DOHH2 (cell line): ENCODE results near the gene ITGAV.

ENCODE experiments used
- EZH2phosphoT487 ChIP-seq: fragments of 200-600 bp; sonication (generic); IDR thresholded peaks from 2 replicates; pipeline ENCODE4 v1.6.1; 2017; ENCODE audit warnings: borderline replicate concordance, mild to moderate bottlenecking, antibody characterized with exemption, low read length, moderate library complexity, mixed read lengths
- TF ChIP-seq, protein P1 (sequence below): fragments of 200-600 bp; sonication (generic); IDR thresholded peaks from one replicate; pipeline ENCODE4 v1.5.1; 2014; ENCODE audit warnings: antibody characterized with exemption, mild to moderate bottlenecking, low read depth, low read length; ENCODE audit not compliant: poor library complexity, severe bottlenecking

- TF ChIP-seq, protein P1, sequence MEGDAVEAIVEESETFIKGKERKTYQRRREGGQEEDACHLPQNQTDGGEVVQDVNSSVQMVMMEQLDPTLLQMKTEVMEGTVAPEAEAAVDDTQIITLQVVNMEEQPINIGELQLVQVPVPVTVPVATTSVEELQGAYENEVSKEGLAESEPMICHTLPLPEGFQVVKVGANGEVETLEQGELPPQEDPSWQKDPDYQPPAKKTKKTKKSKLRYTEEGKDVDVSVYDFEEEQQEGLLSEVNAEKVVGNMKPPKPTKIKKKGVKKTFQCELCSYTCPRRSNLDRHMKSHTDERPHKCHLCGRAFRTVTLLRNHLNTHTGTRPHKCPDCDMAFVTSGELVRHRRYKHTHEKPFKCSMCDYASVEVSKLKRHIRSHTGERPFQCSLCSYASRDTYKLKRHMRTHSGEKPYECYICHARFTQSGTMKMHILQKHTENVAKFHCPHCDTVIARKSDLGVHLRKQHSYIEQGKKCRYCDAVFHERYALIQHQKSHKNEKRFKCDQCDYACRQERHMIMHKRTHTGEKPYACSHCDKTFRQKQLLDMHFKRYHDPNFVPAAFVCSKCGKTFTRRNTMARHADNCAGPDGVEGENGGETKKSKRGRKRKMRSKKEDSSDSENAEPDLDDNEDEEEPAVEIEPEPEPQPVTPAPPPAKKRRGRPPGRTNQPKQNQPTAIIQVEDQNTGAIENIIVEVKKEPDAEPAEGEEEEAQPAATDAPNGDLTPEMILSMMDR, result no peak
- TF ChIP-seq EZH2phosphoT487, result no peak
Measured at GRCh38 chr2:186575856-186576255, 14.0 kb upstream of the ITGAV start.
